Coronary artery (tissue), 2 donors: Measurements from ENCODE around the gene MICAL2.

Experiments used
- DNase-seq: peaks from one replicate; pipeline ENCODE4 v3.0.0-alpha.2; 2017; ENCODE audit warnings: low spot score
- H3K27ac ChIP-seq, 2 donors: fragments of 200-600 bp; sonication (generic); one replicate each; pipeline ENCODE4 v1.5.1; 2016 to 2019
- H3K4me3 ChIP-seq: fragments of 200-600 bp; sonication (generic); 2 replicates; pipeline ENCODE4 v1.5.1; 2016; ENCODE audit warnings: mild to moderate bottlenecking, moderate library complexity
- CTCF ChIP-seq: fragments of 200-600 bp; sonication (generic); IDR thresholded peaks from one replicate; pipeline ENCODE4 v1.5.1; 2019; ENCODE audit warnings: antibody characterized with exemption

Gene MICAL2

GRCh38 chr11:12090761-12091258 is 19.6 kb upstream of the MICAL2 start:
- Histone ChIP-seq H3K4me3 (no peak overlapping the region), H3K27ac (peak overlapping the region; percentile 97 to 98)
- TF ChIP-seq CTCF, result no peak
- DNase-seq, result no peak

GRCh38 chr11:12091956-12092558 is 18.3 kb upstream of the MICAL2 start:
- no peak for DNase-seq
- TF ChIP-seq CTCF, result peak; percentile 16
- Histone ChIP-seq H3K4me3 (no peak overlapping the region), H3K27ac (peak overlapping the region; percentile 49 to 97)

GRCh38 chr11:12092714-12093113 is 17.7 kb upstream of the MICAL2 start:
- peak overlapping the region; percentile 49 to 97 for H3K27ac ChIP-seq
- no peak for TF ChIP-seq CTCF
- no peak for DNase-seq
- no peak overlapping the region for H3K4me3 ChIP-seq

- Histone ChIP-seq H3K4me3 (no peak overlapping the region), H3K27ac (no peak overlapping the region)
- no peak for TF ChIP-seq CTCF
- DNase-seq, result no peak
Observed at GRCh38 chr11:12094872-12095800, 15.3 kb upstream of the MICAL2 start.

- DNase-seq, result no peak
- no peak for TF ChIP-seq CTCF
Observed at GRCh38 chr11:12097219-12097618, 13.2 kb upstream of the MICAL2 start.

GRCh38 chr11:12098601-12099000 is 11.8 kb upstream of the MICAL2 start:
- no peak overlapping the region for H3K27ac ChIP-seq
- no peak for DNase-seq
- no peak overlapping the region for H3K4me3 ChIP-seq
- no peak for TF ChIP-seq CTCF

More at GRCh38 chr11:12097219-12097618, 13.2 kb upstream of the MICAL2 start:
- no peak overlapping the region for H3K27ac ChIP-seq
- H3K4me3 ChIP-seq, result no peak overlapping the region
